CD4-positive, alpha-beta T cell treated with Interleukin-2 at 100 ng/mL for 4 hours (primary cell): ENCODE measurements around the gene PREX1.

Source experiments
- DNase-seq: peaks from one replicate; pipeline ENCODE4 v3.0.0-alpha.2; 2020; ENCODE audit warnings: low spot score

Gene PREX1

DNA sequence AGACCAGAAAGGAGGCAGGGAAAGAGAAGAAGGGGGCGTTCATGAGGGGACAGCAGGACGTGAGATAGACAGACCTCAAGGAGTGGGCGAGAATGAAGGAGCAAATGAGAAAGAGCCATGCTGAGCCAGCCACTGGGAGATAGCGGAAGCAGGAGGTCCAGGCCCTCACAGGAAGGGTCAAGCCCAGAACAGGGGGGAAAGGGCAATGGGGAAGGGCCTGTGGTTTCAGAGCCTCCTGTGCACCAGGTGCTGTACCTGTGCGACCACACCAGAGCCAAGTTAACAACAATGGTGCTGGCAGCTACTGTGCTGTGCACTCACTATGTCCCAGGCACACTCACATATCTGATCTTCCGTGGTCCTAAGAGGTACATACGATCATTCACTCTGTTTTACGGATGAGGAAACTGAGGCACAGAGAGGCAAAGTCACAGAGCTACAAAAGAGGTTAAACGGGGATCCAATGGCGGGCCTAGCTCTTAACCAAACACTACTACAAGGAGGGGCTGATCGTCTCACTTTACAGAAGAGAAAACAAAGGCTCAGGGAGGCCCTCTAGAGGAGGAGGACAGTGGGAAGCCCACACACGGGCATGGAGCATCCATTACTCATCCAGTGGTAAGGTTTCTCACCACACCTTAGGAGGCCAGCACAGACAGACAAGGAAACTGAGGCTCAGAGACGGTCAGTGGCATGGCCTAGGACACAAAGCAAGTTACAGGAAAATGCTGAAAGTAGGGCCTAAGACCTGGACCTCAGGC, 129.1 kb downstream of the PREX1 start:
- DNase-seq, result no peak

DNA sequence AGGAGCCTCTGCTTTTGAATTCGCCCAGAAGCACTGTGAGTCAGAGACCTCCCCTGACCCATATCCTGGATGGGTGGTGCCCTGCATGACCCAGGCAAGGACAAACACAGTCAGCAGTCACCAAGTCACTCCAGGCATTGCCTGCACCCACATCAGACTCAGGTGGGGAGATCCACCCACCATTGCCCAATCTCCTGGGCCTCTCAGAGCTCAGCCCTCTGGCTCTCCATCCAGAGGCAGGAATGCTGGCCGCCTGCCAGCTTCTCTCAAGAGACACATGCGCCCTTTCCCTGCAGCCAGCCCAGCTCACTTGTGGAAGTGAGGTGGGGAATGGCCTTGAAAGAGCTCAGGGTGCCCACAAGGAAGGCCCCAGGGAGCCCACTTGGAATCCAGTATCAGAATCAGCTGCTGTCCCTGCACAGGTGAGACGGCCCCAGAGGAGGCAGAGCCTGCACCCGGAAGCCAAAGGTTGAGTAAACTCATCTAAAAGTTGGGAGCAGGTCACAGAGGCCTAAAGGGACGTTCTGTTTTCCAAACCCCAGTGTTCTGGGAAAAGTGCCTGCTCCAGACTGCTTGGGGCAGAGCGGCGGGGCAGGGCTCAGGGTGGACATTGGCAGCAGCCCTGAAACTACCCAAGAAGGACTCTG, 129.8 kb downstream of the PREX1 start:
- no peak for DNase-seq

GRCh38 chr20:48696671-48697070, 131.1 kb downstream of the PREX1 start:
- no peak for DNase-seq

DNA sequence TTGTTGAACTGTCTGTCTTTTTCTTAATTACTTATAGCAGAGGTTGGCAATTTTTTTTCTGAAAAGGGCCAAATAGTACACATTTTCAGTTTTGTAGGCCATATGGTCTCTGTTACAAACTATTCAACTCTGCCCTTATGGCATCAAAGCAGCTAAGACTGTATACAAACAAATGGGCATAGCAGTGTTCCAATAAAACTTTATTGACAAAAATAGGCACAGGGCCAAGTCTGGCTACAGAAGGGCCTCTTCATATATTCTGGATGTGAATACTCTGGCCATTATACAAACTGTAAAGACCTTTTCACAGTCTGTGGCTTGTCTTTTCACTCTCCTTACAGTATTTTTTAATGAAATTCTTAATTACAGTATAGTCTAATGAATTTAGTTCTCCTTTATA, 132.1 kb downstream of the PREX1 start:
- DNase-seq, result no peak

DNA sequence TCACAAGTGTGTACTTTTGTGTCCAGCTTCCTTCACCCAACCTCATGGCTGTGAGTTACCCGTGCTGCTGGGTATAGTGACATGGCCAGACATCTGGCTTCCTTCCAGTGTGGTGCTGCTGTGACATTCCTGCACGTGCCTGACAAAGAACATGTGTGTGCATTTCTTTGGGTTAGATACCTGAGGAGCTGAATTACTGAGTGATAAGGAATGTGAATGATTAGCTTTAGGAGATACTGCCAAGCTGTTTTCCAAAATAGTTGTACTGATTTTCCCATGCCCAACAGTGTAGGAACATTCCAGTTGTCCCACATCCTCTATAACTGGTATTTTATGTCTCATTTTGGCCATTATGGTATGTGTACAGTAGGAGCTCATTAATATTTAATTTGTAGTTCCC, 132.5 kb downstream of the PREX1 start:
- no peak for DNase-seq

DNA sequence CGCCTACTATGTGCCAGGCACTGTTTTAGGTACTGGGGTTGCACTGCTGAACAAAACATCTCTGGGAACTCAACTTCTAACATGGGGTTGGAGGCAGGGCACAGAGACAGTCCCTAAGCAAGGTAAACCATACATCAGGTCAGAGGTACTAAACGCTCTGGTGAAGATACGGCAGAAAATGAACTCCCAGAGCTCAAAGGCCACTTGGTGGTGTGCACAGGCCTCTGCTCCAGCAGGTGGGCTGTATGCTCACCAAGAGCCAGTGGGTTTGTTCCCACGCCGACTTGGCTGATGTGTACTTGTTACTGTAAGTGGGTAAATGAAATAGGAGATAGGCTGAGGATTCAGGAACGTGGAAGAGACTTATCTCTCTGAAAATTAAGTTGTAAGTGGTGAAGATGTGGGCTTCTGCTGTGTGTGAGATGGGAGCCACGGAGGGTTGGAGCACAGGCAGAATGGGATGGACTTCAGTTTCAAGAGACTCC, 133.4 kb downstream of the PREX1 start:
- DNase-seq, result no peak

DNA sequence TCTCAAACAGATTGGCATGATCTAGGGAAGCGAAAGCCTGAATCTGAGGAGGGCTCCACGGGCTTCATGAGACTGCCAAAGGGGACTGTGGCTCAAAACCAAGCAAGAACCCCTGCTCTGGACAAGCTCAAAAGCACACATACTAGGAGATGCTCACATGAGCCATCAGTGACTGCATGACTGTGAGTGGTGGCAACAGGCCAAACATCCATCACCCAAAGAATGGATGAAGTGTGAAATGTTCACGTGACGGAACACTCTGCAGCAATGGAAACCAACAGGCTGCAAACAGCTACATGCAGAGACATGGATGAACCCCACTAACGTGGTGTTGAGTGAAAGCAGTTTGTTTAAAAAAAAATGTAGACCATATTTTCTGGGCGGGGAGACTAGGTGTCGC, 136.3 kb downstream of the PREX1 start:
- no peak for DNase-seq

GRCh38 chr20:48690888-48691287, 136.9 kb downstream of the PREX1 start:
- DNase-seq, result no peak

- no peak for DNase-seq
Observed at GRCh38 chr20:48689874-48690571, 137.8 kb downstream of the PREX1 start.

DNA sequence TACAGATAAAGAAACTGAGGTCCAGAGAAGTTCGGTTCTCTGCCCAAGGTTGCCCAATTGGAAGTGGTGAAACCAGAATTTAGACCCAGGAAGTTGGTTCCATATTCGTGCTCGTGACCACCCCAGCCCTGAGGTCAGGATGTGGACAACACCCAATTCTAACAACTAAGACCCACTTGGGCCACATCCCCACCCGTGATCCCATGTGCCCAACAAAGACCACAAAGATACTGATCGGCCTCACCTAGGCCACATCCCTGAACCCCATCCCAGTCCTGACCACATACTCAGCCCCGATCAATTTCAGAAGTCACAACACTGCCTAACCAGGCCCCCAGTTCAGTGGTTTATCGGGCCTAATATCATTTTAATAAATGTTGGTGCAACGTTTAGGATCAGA, 138.4 kb downstream of the PREX1 start:
- DNase-seq, result no peak

DNA sequence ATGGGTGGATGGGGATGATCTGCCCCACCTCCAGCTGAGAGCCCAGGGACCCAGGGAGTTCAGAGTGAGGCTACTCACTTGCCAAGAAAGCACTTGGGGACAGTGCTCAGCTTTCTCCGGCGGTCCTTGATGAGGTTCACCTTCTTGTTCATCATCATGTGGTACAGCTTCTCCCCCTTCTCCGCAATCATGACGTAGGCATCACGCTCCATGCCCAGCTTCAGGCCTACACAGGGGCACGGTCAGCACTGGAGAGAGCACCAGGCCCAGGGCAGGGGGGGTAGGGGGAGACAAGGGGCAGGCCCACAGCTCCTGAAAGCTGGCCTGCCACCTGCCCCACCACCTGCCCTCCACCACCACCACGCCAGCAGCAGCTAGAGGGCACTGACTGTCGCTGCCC, 139.2 kb downstream of the PREX1 start:
- no peak for DNase-seq

DNA sequence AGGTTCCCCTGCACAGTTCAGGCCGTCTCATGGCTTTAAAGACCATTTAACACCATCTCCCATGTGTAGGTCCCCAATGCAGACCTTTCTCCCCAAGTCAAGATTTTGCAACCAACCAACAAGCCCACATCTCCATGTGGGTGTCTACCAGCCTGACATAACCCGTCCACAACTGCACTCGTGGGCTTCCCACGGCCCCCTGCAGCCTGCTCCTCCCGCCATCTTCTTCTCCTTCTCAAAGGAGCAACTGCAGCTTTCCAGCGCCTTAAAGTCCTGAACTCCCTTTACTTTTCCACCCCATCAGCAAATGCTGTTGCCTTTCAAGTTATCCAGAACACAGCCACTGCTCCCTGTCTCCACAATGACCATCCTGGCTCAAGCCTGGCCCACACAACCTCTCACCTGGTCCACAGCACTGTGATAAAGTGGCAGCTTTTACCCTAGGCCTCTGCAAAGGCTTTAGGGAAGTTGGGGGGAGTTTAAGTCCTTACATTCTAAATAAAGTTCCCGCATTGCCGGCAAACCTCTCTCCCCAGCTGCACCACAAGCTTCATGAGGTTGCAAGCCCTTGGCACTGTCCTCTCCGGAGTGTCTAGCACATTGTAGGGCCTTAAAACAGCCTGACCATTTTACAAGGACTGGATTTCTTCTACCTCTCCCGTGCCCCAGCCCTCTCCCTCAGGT, 140.5 kb downstream of the PREX1 start:
- no peak for DNase-seq

- no peak for DNase-seq
Observed at GRCh38 chr20:48686238-48687116, 141.3 kb downstream of the PREX1 start.

- DNase-seq, result no peak
Observed at GRCh38 chr20:48685300-48685699, 142.5 kb downstream of the PREX1 start.

- DNase-seq, result no peak
Observed at GRCh38 chr20:48684501-48685041, 143.2 kb downstream of the PREX1 start.

DNA sequence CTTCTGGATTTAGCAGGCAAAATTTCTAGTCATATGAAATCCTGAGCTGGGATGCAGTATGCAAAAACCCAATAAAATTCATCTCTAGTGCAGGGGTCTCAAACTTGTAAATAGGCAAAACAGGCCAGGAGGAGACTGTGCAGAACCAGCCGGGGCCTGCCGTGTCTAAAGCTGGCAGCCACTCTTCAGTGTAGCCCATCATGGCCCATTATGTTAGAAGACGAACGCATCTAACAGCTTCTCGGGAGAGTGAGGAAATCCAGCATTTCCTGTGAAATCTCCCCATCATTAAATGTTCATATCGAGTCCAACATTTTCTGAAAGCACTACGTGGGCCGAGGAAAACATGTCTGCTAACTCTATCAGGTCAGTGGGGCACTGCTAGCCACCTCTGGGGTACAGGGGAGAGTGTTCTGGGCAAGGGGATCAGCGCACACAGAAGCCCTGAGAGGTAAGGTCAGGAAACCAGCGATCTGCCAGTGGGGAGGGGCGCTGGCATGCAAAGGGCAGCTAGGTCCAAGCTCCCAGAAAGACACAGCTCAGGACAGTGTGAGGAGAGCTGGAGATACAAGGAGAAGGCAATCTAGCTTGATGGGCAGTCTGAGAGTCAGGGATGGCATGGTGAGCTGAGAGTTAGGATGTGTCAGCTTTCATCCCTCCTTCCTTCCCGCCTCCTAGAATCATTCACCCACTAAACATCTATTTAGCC, 144.2 kb downstream of the PREX1 start:
- no peak for DNase-seq

DNA sequence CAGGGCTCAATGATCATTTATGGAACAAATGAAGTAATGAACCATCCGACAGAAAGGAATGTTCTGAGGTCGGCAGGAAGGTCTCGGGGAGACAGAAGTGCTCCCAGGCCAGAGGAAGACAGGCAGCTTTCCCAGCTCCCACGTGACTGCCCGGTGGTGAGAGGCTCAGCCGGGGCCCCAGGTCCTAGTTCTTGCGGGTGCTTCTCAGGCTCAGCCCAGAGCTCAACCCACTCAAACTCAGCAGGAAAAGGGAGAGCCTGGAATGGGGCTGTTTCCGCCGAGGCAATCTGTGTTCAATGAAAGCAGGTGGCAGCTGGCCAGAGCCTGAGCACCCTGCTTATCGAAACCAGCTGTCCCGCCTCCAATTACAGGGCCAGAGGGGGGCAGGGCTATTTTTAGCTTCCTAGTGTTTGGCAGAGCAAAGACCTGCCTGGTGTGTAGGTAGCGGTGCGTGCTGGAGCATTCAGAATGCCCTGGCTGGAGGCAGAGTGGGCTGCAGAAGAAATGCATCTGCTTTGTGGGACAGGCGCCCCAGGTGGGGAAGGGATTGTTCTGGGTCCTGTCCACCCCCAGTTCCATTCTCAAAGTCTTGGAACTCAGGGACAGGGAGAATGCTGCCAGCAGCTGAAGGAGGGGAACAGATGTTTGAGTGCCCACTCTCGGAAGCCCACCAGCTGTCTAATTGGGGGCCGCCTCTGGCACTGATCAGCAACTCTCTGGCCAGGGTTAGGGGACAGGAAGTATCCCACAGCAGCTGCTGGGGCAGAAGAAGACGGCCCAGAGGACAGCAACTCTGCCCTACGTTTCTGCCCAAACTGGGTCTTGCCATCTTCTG, 145.1 kb downstream of the PREX1 start:
- no peak for DNase-seq

GRCh38 chr20:48681873-48682426, 145.8 kb downstream of the PREX1 start:
- no peak for DNase-seq

GRCh38 chr20:48681201-48681872, 146.5 kb downstream of the PREX1 start:
- no peak for DNase-seq
